Measurements from ENCODE around the gene ABCC12. TPM values are rescaled to one million over a fixed set of nuclear protein-coding genes. Genes with fewer than 3 reads are reported as not detected.

The ABCC12 gene
- total RNA-seq, 4 donors from 2014 or later = not detected

- TF ChIP-seq CTCF (IDR thresholded peaks at IDR 0.05) = no peak
Measured at GRCh38 chr16:48124266-48124665, 31.5 kb downstream of the ABCC12 start.

GRCh38 chr16:48123104-48123788, 32.5 kb downstream of the ABCC12 start:
- DNase-seq (ENCODE audit: low spot score) = no peak
- no peak for TF ChIP-seq CTCF (IDR thresholded peaks at IDR 0.05)

More at GRCh38 chr16:48124266-48124665, 31.5 kb downstream of the ABCC12 start:
- ATAC-seq (ENCODE audit: low FRiP score) (no peak), DNase-seq (ENCODE audit: low spot score) (no peak)

GRCh38 chr16:48121276-48121675, 34.5 kb downstream of the ABCC12 start:
- ATAC-seq (ENCODE audit: low FRiP score) = no peak
- no peak for TF ChIP-seq CTCF (IDR thresholded peaks at IDR 0.05)

More at GRCh38 chr16:48123104-48123788, 32.5 kb downstream of the ABCC12 start:
- peak; percentile 68 for ATAC-seq (ENCODE audit: low FRiP score)

GRCh38 chr16:48118841-48119240, 37.0 kb downstream of the ABCC12 start:
- TF ChIP-seq CTCF (IDR thresholded peaks at IDR 0.05) = no peak
- DNase-seq (ENCODE audit: low spot score) = no peak
- ATAC-seq (ENCODE audit: low FRiP score) = no peak

More at GRCh38 chr16:48121276-48121675, 34.5 kb downstream of the ABCC12 start:
- no peak for DNase-seq (ENCODE audit: low spot score)

- DNase-seq (ENCODE audit: low spot score) (no peak), ATAC-seq (ENCODE audit: low FRiP score) (no peak)
- no peak for TF ChIP-seq CTCF (IDR thresholded peaks at IDR 0.05)
Measured at GRCh38 chr16:48117217-48118105, 38.3 kb downstream of the ABCC12 start.

GRCh38 chr16:48115299-48115698, 40.5 kb downstream of the ABCC12 start:
- DNase-seq (ENCODE audit: low spot score) = no peak
- ATAC-seq (ENCODE audit: low FRiP score) = no peak
- TF ChIP-seq CTCF (IDR thresholded peaks at IDR 0.05) = no peak
